ENCODE measurements around the gene ANKRD40CL.

The ANKRD40CL gene

DNA sequence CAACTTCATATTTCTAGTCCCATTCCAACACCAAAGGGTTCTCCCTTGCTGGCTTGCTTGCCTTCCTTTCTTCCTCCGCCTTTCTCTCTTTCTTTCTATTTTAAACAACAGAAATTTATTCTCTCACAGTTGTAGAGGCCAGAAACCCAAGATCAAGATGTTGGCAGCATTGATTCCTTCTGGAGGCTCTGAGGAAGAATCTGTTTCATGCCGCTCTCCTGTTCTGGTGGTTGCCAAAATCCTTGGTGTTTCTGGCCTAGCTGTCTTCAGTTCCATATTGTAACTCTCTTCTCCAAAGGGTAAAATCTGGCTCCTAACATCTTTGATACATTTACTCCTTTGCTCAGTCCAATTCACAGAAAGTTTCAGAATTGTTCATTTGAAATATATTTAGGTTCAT is 3.0 kb upstream of the ANKRD40CL start:
- DNase-seq (ENCODE audit: insufficient read length) (no peak), FAIRE-seq (no peak)
- TF ChIP-seq TAF1 (IDR thresholded peaks at IDR 0.05; ENCODE audit: borderline replicate concordance, low read depth, low read length) (no peak), POLR2AphosphoS5 (IDR thresholded peaks at IDR 0.05; ENCODE audit: low read depth, low read length) (no peak), POLR2A (IDR thresholded peaks at IDR 0.05; ENCODE audit: low read depth, low read length) (no peak)

DNA sequence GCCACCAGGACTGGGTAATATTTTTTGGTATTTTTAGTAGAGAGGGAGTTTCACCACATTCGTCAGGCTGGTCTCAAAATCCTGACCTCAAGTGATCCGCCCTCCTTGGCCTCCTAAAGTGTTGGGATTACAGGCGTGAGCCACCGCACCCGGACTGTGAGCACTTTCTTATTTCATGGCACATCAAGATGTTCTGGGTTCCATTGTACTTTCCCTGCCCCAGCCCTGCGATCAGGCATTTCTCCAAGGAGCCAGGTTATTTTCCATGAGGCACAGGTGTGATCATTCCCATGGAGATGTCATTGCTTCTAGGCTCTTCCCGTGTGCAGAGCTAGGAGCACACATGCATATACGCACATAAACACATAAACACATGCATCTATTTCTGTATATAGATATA is 2.6 kb upstream of the ANKRD40CL start:
- no peak for TF ChIP-seq POLR2A (IDR thresholded peaks at IDR 0.05; ENCODE audit: low read depth, low read length)
- no peak for TF ChIP-seq TAF1 (IDR thresholded peaks at IDR 0.05; ENCODE audit: borderline replicate concordance, low read depth, low read length)
- no peak for TF ChIP-seq POLR2AphosphoS5 (IDR thresholded peaks at IDR 0.05; ENCODE audit: low read depth, low read length)
- FAIRE-seq = no peak
- no peak for DNase-seq (ENCODE audit: insufficient read length)

DNA sequence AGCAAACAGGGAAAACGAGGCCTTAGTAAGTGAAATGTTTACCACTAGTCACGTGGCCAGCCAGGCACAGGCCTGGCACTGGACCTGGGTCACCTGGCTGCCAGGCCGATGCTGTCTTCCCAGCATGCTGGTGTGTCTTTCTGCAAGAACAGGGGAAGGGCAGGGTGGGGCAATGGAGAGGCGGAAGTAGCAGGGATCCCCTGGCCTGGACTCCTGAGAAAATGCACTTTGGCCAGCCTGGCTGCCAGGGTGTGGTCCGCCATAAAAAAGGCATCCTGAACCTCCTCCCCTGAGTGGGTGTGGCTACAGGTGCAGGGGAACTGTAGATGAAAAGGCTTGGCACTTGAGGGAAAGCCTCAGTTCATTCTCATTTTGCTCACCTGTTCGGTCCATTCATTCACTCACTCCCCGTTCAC is 1.0 kb upstream of the ANKRD40CL start:
- TF ChIP-seq TAF1 (IDR thresholded peaks at IDR 0.05; ENCODE audit: borderline replicate concordance, low read depth, low read length) (no peak), POLR2A (IDR thresholded peaks at IDR 0.05; ENCODE audit: low read depth, low read length) (no peak), POLR2AphosphoS5 (IDR thresholded peaks at IDR 0.05; ENCODE audit: low read depth, low read length) (no peak)
- FAIRE-seq = no peak
- no peak for DNase-seq (ENCODE audit: insufficient read length)

DNA sequence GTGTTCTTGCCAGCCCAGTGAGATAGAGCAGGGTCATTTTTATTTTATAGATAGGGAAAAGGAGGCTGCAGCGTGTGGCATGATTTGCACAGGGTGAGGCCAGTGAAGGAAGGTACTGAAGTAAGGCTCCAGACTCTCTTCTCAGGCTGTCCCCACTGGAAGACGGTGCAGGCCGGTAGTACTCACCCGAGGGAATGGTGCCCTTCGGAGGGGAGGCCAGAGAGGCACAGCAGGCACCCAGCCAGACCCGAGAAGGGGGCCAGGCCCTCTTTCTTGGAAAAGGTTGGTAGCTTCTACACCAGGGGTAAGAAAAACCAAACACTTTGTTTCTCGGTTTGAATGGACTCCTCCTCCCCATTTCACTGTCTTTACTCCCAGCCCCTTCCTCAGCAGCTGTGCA is 288 bp downstream of the ANKRD40CL start:
- TF ChIP-seq POLR2AphosphoS5 (IDR thresholded peaks at IDR 0.05; ENCODE audit: low read depth, low read length) (no peak), TAF1 (IDR thresholded peaks at IDR 0.05; ENCODE audit: borderline replicate concordance, low read depth, low read length) (no peak), POLR2A (IDR thresholded peaks at IDR 0.05; ENCODE audit: low read depth, low read length) (no peak)
- DNase-seq (ENCODE audit: insufficient read length) = no peak
- no peak for FAIRE-seq

DNA sequence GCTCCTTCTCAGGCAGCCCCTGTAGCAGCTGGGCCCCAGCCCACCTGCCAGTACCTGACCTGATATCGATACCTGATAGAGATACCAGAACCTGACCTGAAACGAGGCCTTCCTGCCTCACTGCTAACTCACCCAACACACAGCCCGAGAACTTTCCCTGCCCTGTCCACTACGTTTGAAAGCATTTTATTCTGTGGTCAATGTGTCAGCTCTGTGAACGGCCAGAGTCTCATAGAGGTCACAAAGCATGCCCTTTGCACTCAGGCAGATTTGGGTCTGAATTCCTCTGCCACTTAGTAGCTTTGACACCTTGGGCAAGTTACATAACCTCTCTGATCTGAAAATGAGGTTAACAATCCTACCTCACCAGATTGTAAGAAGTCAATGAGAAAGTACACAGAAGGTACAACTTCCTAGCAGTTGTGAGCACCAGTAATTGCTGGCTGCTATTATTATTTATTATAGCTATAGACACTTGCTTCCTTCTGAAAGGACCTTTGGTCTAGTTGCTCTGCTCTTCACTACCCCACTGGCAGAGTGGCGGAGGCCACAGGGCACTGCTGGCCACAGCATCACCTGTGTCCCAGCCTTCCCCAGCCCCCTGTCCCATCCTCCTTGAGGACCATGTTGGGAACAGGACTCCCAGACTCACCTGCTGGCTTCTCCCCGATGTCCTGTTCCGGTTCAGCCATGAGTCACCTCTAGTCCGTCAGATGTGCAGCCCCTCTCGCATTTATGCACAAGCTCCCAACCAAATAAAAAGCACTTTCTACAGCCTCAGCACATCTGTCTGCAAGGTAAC is 895 bp downstream of the ANKRD40CL start:
- no peak for FAIRE-seq

DNA sequence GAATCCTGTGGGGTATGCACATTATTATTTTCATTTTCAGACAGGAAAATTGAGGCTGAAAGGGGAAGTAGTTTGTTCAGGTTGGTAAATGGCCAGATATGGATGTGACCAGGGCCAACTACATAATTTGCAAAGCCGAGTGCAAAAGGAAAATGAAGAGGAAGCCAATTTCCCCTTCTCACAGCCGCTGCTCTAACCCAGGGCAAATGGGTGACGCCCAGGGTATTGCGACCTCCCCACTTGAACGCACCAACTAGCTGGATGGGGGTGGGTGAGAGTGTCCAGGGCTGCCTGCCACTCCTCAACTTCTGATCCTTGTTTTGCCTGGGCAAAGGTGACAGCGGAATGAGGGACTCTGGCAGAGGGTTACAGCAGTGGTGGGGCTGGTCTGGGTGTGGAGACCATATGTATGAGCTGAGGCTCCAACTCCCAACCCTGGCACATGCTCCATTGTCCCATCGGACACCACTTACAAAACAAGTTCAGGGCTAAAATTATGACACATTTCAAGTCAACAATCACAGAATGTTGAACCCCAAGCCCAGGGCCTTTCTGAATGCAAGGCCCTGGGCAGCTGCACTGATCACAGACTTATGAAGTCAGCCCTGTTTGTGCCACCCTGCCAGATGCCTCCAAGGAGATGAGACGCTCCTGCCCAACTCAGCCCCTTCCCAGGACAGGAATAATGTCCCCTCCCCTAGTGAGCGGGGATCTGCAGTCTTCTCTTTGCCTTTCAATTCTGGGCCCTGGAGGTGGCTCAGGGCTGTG is 1.7 kb downstream of the ANKRD40CL start:
- FAIRE-seq (no peak), DNase-seq (ENCODE audit: insufficient read length) (peak; percentile 40)
- TF ChIP-seq POLR2AphosphoS5 (IDR thresholded peaks at IDR 0.05; ENCODE audit: low read depth, low read length) = no peak
- no peak for TF ChIP-seq POLR2A (IDR thresholded peaks at IDR 0.05; ENCODE audit: low read depth, low read length)
- TF ChIP-seq TAF1 (IDR thresholded peaks at IDR 0.05; ENCODE audit: borderline replicate concordance, low read depth, low read length) = no peak

More for the DNA sequence above, 895 bp downstream of the ANKRD40CL start:
- TF ChIP-seq POLR2A (IDR thresholded peaks at IDR 0.05; ENCODE audit: low read depth, low read length) = no peak
- no peak for TF ChIP-seq TAF1 (IDR thresholded peaks at IDR 0.05; ENCODE audit: borderline replicate concordance, low read depth, low read length)
- TF ChIP-seq POLR2AphosphoS5 (IDR thresholded peaks at IDR 0.05; ENCODE audit: low read depth, low read length) = no peak
- no peak for DNase-seq (ENCODE audit: insufficient read length)

DNA sequence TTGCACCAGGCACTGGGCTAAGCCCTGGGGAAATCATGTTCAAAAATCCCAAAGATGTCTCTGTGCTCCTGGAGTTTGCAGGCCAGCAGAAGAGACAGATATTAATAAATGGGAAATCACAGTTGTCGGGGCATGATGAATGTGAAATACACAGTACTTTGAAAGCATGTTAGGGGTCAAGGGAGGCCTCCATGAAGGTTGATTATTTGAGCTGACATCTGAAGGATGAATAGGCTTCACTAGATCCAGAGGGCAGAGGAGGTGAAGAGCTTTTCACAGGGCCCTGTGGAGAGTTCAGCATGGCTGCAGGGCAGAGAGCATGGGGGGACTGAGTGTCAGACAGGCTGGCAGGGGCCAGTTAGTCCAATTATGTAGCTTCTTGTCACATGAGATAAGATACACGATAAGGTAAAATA is 2.6 kb downstream of the ANKRD40CL start:
- no peak for TF ChIP-seq TAF1 (IDR thresholded peaks at IDR 0.05; ENCODE audit: borderline replicate concordance, low read depth, low read length)
- no peak for TF ChIP-seq POLR2A (IDR thresholded peaks at IDR 0.05; ENCODE audit: low read depth, low read length)
- no peak for TF ChIP-seq POLR2AphosphoS5 (IDR thresholded peaks at IDR 0.05; ENCODE audit: low read depth, low read length)
- no peak for FAIRE-seq
- no peak for DNase-seq (ENCODE audit: insufficient read length)

DNA sequence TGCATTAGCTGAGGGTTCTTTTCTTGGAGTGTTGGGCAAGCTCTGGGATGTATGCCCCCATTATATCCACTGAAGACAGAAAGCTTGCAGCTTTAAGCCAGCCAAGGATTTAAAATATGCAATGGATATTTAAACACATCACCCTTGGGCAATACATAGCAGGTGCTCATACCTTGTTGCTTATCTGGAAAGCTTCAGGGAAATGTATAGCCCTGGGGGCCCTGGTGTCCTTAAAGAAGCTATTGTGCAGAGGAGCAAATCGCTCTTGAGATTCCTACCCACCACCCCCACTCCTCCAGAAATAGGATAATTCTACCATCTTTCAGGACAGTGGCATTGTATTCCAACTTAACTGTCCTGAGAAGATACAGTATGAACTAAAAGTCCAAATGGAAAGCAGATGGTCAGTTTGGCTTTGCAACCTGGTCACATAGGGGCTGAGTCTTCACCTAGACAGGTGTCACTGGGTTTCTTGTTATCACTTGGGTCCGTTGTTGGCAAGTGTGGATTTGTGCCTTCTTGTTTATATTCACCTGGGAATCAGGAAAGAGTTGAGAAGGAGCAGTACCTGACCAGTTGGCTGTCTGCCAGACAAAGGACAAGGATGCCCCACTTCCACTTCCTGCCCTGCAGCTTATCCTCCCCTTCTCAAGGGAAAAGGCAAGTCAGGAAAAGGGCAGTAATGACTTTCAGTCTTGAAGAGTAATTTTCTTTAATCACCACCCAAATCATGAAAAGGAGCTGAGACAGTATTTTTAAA is 3.4 kb downstream of the ANKRD40CL start:
- FAIRE-seq = no peak

DNA sequence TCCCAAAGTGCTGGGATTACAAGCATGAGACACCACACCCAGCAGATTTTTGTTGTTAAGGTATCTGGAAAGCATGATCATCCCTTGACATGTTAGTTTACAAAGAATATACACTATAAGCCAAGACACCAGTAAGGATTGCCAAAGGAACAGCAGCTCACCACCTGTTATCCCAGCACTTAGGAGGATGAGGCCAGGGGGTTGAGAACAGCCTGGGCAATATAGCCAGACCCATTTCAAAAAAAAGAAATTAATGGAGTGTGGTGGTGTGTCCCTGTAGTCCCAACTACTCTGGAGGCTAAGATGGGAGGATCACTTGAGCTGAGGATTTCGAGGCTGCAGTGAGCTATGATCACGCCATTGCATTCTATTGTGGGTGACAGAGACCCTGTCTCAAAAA is 5.1 kb downstream of the ANKRD40CL start:
- DNase-seq (ENCODE audit: insufficient read length) (no peak), FAIRE-seq (no peak)
- no peak for TF ChIP-seq POLR2A (IDR thresholded peaks at IDR 0.05; ENCODE audit: low read depth, low read length)
- no peak for TF ChIP-seq TAF1 (IDR thresholded peaks at IDR 0.05; ENCODE audit: borderline replicate concordance, low read depth, low read length)
- TF ChIP-seq POLR2AphosphoS5 (IDR thresholded peaks at IDR 0.05; ENCODE audit: low read depth, low read length) = no peak

More for the DNA sequence above, 3.4 kb downstream of the ANKRD40CL start:
- no peak for DNase-seq (ENCODE audit: insufficient read length)
- TF ChIP-seq POLR2AphosphoS5 (IDR thresholded peaks at IDR 0.05; ENCODE audit: low read depth, low read length) (no peak), TAF1 (IDR thresholded peaks at IDR 0.05; ENCODE audit: borderline replicate concordance, low read depth, low read length) (no peak), POLR2A (IDR thresholded peaks at IDR 0.05; ENCODE audit: low read depth, low read length) (no peak)

DNA sequence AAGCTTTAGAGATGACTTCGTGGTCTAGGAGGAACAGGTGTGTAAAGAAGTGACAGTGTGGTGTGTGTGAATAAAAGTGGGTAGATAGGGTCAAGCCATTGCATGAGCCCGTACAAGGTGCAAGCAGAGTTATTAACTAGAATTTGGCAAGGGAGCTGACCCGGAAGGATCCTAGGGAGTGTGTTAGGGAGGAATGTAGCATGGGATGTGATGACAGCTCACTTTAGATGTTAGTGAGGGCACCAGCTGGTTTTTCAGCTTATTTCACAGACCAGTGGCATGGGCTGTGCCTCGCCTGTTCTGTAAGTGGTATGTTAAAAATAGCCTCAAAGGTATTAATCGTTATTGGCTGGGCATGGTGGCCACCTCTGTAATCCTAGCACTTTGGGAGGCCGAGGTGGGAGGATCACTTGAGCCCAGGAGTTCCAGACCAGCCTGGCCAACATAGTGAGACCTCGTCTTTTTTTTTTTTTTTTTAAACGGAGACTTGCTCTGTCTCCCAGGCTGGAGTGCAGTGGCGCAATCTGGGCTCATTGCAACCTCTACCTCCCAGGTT is 8.3 kb downstream of the ANKRD40CL start:
- TF ChIP-seq TAF1 (IDR thresholded peaks at IDR 0.05; ENCODE audit: borderline replicate concordance, low read depth, low read length) (no peak), POLR2A (IDR thresholded peaks at IDR 0.05; ENCODE audit: low read depth, low read length) (no peak), POLR2AphosphoS5 (IDR thresholded peaks at IDR 0.05; ENCODE audit: low read depth, low read length) (no peak)
- FAIRE-seq (no peak), DNase-seq (ENCODE audit: insufficient read length) (no peak)

DNA sequence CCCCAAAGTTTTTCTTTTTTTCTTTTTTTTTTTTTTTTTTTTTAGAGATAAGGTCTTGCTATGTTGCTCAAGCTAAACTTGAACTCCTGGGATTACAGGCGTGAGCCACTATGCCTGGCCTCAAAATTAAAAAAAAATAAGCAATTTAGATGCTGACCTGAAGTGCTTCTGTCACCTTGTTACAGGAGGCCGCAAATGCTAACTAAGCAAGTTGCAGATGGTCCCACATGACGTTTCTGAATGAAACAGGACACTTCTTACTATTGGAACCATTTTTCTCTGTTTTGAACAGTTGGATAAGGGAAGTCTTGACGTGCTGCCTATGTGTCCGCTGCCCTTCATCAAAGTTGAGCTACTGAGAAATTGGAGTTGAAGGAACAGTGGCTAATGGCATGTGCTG is 8.8 kb downstream of the ANKRD40CL start:
- TF ChIP-seq POLR2AphosphoS5 (IDR thresholded peaks at IDR 0.05; ENCODE audit: low read depth, low read length) (no peak), TAF1 (IDR thresholded peaks at IDR 0.05; ENCODE audit: borderline replicate concordance, low read depth, low read length) (no peak), POLR2A (IDR thresholded peaks at IDR 0.05; ENCODE audit: low read depth, low read length) (no peak)
- no peak for FAIRE-seq
- DNase-seq (ENCODE audit: insufficient read length) = no peak
